GM19455 (cell line): ENCODE results near the gene CHST8.
"Not testable (repeated sequence)": the region's sequence is repeated elsewhere in the genome, so short reads cannot be mapped to it uniquely, and the experiment has no call there.

Experiments
- ATAC-seq: cut with Tn5 transposase; IDR thresholded peaks from one replicate; pipeline ENCODE4 v1.9.1; 2021; ENCODE audit not compliant: unreplicated experiment

Gene CHST8

DNA sequence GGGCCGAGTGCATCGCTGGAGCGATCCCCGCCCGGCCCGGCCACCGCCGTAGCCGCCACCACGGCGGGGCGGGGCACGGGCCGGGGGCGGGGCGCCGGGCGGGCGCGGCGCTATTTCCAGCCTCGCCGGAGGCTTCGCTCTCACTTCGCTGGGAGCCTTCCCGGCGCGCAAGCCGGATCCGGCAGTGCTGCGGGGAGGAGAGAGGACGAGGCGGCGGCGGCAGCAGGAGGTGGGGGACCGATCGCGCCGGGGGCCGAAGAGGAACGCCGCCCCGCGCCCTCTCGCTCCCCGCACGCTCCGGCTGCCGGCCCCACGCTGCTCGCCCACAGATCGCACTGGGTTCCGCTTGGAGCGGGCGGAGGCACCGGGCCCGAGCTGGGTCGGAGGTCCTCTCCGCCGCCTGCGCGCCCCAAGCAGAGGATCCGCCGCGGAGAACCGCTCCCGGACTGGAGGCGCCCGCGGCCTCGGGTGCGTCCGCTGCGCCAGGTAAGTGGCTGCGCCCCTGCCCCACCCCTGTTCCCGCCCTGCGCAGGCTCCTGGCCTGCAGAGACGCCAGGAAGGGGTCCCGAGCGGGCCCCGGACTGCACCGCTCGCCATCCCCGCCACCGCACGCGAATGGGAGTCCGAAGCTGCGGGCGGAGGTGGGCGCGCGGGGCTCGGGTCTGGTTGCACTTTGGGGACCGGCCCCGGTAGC is at the start of gene CHST8:
Gene CHST8, plus strand, starts transcription at position 143 of the 694 bp plus-strand sequence. CDS start 67,309 bp downstream, outside the sequence.
- ATAC-seq = no peak

- ATAC-seq = no peak
These were observed 48.8 kb upstream of the CHST8 start for GRCh38 chr19:33572929-33573328.

GRCh38 chr19:33574824-33575223 is 46.9 kb upstream of the CHST8 start:
- ATAC-seq = no peak

GRCh38 chr19:33578697-33579096 is 43.1 kb upstream of the CHST8 start:
- no peak for ATAC-seq

DNA sequence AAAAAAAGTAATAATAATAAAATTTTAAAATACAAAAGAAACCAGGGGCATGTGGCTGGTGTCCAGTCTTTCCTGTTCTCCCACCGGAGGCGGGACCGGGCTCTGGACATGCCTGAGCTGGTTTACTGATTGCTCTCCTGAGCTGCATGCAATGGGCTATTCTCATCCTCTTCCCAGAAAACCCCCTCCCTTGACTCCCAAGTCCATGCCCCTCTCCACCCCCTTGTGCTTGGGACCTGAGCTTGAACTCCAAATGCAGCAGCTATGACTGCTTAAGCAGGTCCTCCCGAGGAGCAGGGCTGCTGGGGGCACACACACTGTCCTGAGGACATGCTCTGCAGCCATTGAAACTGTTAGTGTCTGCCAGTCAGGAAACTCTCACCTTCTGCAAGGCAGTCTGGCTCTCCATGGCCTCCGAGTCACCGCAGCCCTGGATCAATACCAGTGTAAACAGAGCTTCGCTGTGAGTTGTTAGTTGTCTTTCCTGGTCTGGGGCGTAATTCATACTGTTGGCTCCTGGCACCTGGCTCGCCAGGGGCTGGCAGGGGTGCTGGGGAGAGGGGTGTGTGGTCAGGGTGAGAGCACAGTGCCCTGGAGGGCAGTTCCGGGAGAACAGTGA is 41.6 kb upstream of the CHST8 start:
- ATAC-seq = no peak

GRCh38 chr19:33580645-33581037 is 41.1 kb upstream of the CHST8 start:
- ATAC-seq = no peak

GRCh38 chr19:33582914-33583313 is 38.8 kb upstream of the CHST8 start:
- ATAC-seq = no peak

GRCh38 chr19:33587150-33587549 is 34.6 kb upstream of the CHST8 start:
- ATAC-seq = no peak

- no peak for ATAC-seq
These were observed 31.5 kb upstream of the CHST8 start for GRCh38 chr19:33590224-33590623.

- no peak for ATAC-seq
These were observed 26.0 kb upstream of the CHST8 start for GRCh38 chr19:33595783-33596182.

DNA sequence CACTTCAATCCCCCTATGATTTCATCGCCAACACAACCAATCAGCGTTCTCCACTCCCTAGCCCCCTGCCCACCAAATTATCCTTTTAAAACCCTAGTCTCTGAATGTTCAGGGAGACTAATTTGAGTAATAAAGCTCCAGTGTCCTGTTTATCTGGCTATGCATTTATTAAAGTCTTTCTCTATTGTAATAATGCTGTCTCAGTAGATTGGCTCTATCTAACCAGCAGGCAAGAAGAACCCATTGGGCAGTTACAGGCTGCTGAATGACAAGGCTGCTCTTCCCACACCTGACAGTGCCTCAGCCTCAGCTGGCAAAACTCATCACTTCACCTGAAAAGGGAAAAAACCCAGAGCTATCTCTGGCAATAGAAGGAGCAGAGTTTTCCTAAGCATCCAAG is 20.2 kb upstream of the CHST8 start:
- ATAC-seq = no peak

DNA sequence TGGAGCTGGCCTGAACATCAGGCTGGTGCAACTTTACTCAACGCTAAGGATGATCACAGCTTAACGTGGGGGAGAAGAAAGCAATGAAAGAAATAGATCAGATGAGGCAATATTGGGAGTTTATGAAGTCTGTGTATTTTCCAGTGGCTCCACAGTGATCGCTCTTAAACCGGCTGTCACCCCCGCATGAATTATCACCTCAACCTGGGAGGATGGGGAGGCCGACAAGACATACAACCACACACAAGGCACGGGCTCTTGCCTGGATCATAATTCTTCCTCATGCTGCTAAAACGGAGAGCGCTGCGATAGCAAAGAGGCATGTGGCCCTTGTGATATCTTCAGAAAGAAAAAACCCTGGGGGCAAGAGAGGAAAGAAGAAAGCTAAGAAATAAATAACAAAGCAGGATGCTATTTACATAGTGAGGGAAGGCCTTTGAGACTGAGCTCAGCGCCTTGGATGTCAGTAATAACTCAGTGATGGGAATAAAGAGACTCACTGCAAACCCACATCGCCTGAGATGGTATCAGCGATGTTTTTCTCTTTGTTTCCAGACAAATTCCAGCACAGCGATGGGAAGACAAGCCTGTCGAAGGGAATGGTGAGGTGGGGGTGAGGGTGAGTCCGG is 19.1 kb upstream of the CHST8 start:
- no peak for ATAC-seq

GRCh38 chr19:33603377-33603776 is 18.4 kb upstream of the CHST8 start:
- no peak for ATAC-seq

DNA sequence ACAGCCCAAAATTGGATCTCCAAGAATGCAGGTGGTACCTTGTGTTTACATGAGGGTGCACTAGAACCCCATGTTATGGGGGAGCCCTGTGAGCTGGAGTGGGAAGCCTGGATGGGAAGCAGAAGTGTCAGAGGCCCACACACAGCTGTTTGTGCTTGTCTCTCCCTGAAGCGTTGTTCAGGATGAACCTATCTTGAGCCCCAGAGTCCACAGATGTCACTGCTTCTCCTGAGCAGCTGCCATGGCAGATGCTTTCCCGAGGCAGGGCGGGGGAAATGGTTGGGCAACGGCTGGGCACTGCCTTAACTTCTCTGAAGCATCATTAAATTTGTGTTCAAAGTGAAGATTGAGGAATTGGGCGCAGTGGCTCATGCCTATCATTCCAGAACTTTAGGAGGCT is 17.1 kb upstream of the CHST8 start:
- no peak for ATAC-seq

GRCh38 chr19:33605803-33606295 is 15.9 kb upstream of the CHST8 start:
- not testable (repeated sequence) for ATAC-seq

- ATAC-seq = no peak
These were observed 15.2 kb upstream of the CHST8 start for GRCh38 chr19:33606556-33606955.

DNA sequence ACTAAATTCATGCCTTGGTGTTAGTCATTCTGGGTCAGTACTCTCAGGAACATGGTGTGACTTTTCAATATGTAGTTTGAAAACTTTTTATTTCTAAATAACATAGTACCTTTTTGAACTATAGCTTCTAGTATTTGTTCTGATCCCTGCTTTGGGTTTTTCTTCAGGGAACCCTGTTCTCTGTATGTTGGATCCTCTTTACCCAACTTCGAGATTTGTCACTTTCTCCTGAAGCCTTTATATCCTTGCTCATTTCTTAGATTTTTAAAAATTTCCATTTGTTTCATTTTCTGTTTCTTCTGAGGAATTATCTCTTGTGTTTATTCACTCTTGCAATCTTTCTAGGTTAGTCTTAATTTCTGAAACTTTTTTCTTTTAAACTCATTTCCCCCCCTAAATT is 12.4 kb upstream of the CHST8 start:
- no peak for ATAC-seq

DNA sequence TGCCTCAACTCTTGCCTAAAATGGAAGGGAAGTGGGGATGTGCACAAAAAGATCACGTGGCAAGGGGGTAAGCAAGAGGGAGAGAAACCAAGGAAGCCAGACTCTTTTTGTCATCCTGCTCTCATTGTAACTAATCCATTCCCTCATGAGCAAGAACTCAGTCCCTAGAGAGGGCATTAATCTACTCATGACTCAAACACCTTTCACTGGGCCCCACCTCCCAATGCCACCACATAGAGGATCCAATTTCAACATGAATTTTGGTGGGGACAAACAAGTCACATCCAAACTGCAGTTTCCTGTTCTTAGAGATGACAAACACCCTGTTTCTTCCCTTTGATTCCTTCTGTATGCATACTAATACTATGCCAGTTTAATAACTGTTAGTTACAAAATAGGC is 11.2 kb upstream of the CHST8 start:
- ATAC-seq = no peak

DNA sequence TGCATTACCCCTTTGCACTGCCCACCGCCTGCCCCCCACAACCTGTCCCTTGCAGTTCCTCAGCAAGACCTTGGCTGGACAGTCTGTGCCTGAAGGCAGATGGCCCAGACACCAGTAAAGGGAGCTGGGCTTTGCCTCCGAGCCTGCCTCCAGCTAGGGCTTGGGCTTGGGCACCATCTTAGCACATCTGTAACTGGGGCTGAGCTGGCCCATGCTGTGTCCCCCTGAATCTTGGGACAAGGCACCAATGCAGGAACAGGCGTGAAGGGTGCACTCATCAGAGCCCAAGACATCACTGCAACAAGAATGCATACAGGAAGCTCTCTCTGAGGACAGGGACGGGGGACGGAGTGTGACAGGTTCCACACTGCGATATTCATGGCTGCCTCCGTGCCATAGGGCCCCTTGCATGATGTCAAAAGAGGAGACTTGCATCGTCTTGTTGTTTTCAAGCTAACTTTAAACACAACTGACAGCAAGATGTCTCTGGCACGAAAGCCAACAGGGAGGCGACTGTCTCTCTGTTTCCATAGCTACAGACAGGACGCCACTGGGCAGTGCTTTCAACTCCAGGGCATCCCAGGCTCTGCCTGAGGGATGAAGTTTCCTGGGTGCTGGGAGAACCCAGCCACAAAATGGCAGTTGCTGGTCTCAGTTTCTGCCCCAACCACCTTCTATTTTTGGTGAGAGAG is 8.7 kb upstream of the CHST8 start:
- ATAC-seq = no peak

- ATAC-seq = no peak
These were observed 8.1 kb upstream of the CHST8 start for GRCh38 chr19:33613620-33614000.

GRCh38 chr19:33616346-33616745 is 5.4 kb upstream of the CHST8 start:
- no peak for ATAC-seq

DNA sequence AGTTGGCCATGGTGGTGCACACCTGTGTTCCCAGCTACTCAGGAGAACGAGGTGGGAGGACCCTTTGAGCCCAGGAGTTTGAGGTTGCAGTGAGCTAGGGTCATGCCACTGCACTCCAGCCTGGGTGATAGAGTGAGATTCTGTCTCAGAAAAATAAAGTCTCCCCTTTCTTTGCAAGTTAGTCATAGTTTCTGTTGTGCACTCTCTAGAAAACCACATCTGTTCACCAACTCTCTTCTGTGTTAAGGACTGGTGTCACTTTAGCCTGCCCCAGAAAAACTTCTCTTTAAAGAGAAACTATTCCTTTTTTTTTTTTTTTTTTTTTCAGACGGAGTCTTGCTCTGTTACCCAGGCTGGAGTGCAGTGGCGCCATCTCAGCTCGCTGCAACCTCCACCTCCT is 4.9 kb upstream of the CHST8 start:
- no peak for ATAC-seq
